Fibroblast of pulmonary artery (primary cell): ENCODE data around the gene ZNF280A.

Experiments
- DNase-seq: peaks from one replicate; pipeline ENCODE4 v3.0.0-alpha.2; 2010; ENCODE audit warnings: low read depth
- H3K4me3 ChIP-seq: replicated peaks from 2 replicates; pipeline ENCODE4 v1.5.1; 2011; ENCODE audit warnings: low read depth, mild to moderate bottlenecking, control low read depth, low read length, moderate library complexity
- TF ChIP-seq, protein P1 (sequence below): IDR thresholded peaks from 2 replicates; pipeline ENCODE4 v1.5.1; 2011; ENCODE audit warnings: mild to moderate bottlenecking, control low read depth, low read length, inconsistent platforms; ENCODE audit errors: missing control alignments

The ZNF280A gene

GRCh38 chr22:22465782-22466181 is 54.3 kb downstream of the ZNF280A start:
- TF ChIP-seq, protein P1, sequence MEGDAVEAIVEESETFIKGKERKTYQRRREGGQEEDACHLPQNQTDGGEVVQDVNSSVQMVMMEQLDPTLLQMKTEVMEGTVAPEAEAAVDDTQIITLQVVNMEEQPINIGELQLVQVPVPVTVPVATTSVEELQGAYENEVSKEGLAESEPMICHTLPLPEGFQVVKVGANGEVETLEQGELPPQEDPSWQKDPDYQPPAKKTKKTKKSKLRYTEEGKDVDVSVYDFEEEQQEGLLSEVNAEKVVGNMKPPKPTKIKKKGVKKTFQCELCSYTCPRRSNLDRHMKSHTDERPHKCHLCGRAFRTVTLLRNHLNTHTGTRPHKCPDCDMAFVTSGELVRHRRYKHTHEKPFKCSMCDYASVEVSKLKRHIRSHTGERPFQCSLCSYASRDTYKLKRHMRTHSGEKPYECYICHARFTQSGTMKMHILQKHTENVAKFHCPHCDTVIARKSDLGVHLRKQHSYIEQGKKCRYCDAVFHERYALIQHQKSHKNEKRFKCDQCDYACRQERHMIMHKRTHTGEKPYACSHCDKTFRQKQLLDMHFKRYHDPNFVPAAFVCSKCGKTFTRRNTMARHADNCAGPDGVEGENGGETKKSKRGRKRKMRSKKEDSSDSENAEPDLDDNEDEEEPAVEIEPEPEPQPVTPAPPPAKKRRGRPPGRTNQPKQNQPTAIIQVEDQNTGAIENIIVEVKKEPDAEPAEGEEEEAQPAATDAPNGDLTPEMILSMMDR = no peak
- H3K4me3 ChIP-seq = no peak overlapping the region
- no peak for DNase-seq

GRCh38 chr22:22465094-22465602 is 54.9 kb downstream of the ZNF280A start:
- no peak for DNase-seq
- TF ChIP-seq, protein P1 = no peak
- H3K4me3 ChIP-seq = no peak overlapping the region

DNA sequence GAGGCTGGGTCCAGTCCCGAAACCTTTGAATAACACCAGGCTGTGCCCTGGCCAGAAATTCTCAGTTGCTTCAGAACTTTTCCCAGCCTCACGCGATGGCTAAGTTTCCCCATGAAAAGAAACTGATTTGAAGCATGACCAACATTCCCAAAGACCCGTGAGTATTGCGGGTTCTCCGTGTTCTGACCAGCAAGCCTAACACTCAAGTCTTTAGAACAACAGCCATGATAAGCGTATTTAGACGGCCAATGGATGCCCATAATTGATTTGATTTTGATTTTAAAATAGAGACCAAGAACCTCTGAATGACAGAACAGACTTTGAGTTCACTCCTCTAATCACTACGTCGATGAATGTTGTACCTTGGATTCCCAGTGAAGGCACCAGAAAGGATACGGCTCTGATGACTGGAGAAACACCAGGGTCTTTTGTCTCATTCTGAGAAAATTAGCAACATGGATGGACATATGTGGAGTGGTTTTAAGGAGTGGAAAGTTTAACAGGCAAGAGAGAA is 55.5 kb downstream of the ZNF280A start:
- no peak overlapping the region for H3K4me3 ChIP-seq
- TF ChIP-seq, protein P1 = no peak
- no peak for DNase-seq

DNA sequence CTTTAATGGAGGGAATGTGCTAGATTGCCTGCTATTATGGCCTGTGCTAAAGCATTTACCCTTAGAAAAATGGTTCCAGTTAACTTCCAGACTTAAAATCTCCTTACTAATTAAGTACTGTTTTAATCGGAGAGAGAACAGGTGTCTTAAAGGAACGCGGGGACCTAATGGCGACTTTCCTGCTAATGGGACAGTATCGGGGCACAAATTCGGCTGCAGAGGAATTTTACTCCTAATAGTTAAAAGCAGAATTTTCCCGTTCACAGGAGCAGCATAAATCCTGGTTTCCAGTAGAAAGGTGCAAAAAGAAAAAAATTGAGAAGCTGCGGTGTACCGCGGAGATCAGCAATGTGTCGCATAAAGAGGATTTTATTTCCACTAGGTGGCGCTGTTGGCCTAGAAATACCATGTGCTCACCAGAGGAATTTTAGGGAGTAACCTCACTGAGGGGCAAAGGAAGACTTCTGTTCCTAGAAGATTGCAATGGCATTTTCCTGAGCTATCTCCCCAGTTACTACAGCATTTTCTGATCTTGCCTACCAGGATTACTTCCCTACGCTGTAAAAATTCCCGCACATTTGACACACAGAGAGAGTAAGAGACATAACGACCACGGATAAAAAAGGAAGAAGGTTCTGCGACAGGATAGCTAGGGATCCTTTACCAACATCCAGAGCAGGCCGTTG is 56.1 kb downstream of the ZNF280A start:
- H3K4me3 ChIP-seq = no peak overlapping the region
- TF ChIP-seq, protein P1 = peak; percentile 60
- peak; percentile 79 for DNase-seq
